Endothelial cell of umbilical vein (primary cell): ENCODE measurements around the gene OCA2. TPM values are rescaled to one million over a fixed set of nuclear protein-coding genes. Genes with fewer than 3 reads are reported as not detected.

Experiments used
- BruUV-seq: library from RNA; stranded (reverse); fragments of 400-500 nt; replicated peaks from 2 replicates; lab custom pipeline; 2021; lab: Mats Ljungman, UMichigan
- CTCF ChIA-PET: fragments of 300-600, 350-600 bp; sonication (Branson Sonifier 250); formaldehyde crosslinking; loops from one replicate; lab custom pipeline; 2021; ENCODE audit warnings: antibody characterized with exemption, inconsistent platforms; lab: Charles Lee
- POLR2A ChIA-PET: fragments of 300-600, 350-600 bp; sonication (Branson Sonifier 250); formaldehyde crosslinking; loops from one replicate; lab custom pipeline; 2021; ENCODE audit warnings: antibody characterized with exemption, inconsistent platforms; lab: Charles Lee
- DNase-seq: peaks from one replicate; pipeline ENCODE4 v3.0.0-alpha.2; 2011; ENCODE audit warnings: low read depth, low spot score
- FAIRE-seq: peaks from 2 replicates; lab custom pipeline; 2011; peaks lifted over from hg19 to GRCh38; lab: Jason Lieb, UNC
- H2AFZ ChIP-seq: 2 replicates; pipeline ENCODE4 v1.6.0; 2012; ENCODE audit warnings: low read depth, low read length, control low read depth, inconsistent platforms
- H3K27ac ChIP-seq: 2 replicates; pipeline ENCODE4 v1.5.1; 2011; ENCODE audit warnings: low read depth, mild to moderate bottlenecking, control low read depth, low read length, moderate library complexity; ENCODE audit not compliant: insufficient read depth
- H3K27me3 ChIP-seq, 2 experiments: 2 replicates each; pipeline versions ENCODE4 v1.6.0 to v1.6.1; 2011; ENCODE audit warnings: low read length in 2 of 2, mixed read lengths in 1 of 2; ENCODE audit not compliant: control insufficient read depth in 2 of 2, insufficient read depth in 2 of 2
- H3K36me3 ChIP-seq, 2 experiments: 2 replicates in 1 of 2; 3 replicates in 1 of 2; pipeline ENCODE4 v1.5.1; 2011; ENCODE audit warnings: low read length in 2 of 2, mild to moderate bottlenecking in 1 of 2, moderate library complexity in 1 of 2; ENCODE audit not compliant: control insufficient read depth in 2 of 2, insufficient read depth in 2 of 2; ENCODE audit errors: extremely low read depth in 1 of 2
- H3K4me1 ChIP-seq: 3 replicates; pipeline ENCODE4 v1.5.1; 2011; ENCODE audit warnings: mild to moderate bottlenecking, low read length; ENCODE audit not compliant: control insufficient read depth, insufficient read depth; ENCODE audit errors: extremely low read depth
- H3K4me2 ChIP-seq: 2 replicates; pipeline ENCODE4 v1.6.1; 2011; ENCODE audit warnings: low read length, control low read depth, mixed read lengths; ENCODE audit not compliant: insufficient read depth
- H3K4me3 ChIP-seq, 3 experiments: fragments of 200-600 bp in 1 of 3; sonication (generic), shearing (Covaris generic) in 1 of 3; replicated peaks in 1 of 3; 2 replicates each; pipeline ENCODE4 v1.5.1; 2011 to 2016; ENCODE audit warnings: control low read depth in 3 of 3, low read length in 3 of 3, mild to moderate bottlenecking in 2 of 3, inconsistent platforms in 1 of 3, low read depth in 1 of 3, moderate library complexity in 1 of 3; ENCODE audit not compliant: insufficient read depth in 1 of 3
- H3K79me2 ChIP-seq: 2 replicates; pipeline ENCODE4 v1.6.0; 2012; ENCODE audit warnings: low read length, inconsistent platforms; ENCODE audit not compliant: control insufficient read depth, insufficient read depth
- H3K9ac ChIP-seq: replicated peaks from 2 replicates; pipeline ENCODE3; 2011; ENCODE audit warnings: low read length, control low read depth; ENCODE audit not compliant: insufficient read depth; ENCODE audit errors: extremely low read depth
- H3K9me1 ChIP-seq: replicated peaks from 3 replicates; pipeline ENCODE4 v1.6.0; 2011; ENCODE audit warnings: mild to moderate bottlenecking, low read length; ENCODE audit not compliant: control insufficient read depth, insufficient read depth; ENCODE audit errors: extremely low read depth
- H3K9me3 ChIP-seq: replicated peaks from 2 replicates; pipeline ENCODE4 v1.5.1; 2012; ENCODE audit warnings: low read length, inconsistent platforms; ENCODE audit not compliant: control insufficient read depth, insufficient read depth
- H4K20me1 ChIP-seq: replicated peaks from 2 replicates; pipeline ENCODE3; 2011; ENCODE audit warnings: mild to moderate bottlenecking, low read length; ENCODE audit not compliant: control insufficient read depth, insufficient read depth; ENCODE audit errors: extremely low read depth
- EZH2 ChIP-seq: IDR thresholded peaks from 2 replicates; pipeline ENCODE4 v1.6.1; 2012; ENCODE audit warnings: borderline replicate concordance, low read depth, mild to moderate bottlenecking, moderate library complexity, low read length, inconsistent platforms; ENCODE audit not compliant: severe bottlenecking
- GATA2 ChIP-seq: IDR thresholded peaks from 2 replicates; pipeline ENCODE4 v1.7.0; 2011; ENCODE audit warnings: low read depth, mild to moderate bottlenecking, moderate library complexity, mixed read lengths, low read length; ENCODE audit not compliant: insufficient read length, insufficient read depth
- JUN ChIP-seq: IDR thresholded peaks from 2 replicates; pipeline ENCODE4 v1.6.1; 2011; ENCODE audit warnings: borderline replicate concordance, low read depth; ENCODE audit not compliant: insufficient read length, insufficient read depth
- MYC ChIP-seq: IDR thresholded peaks from one replicate; pipeline ENCODE4 v1.6.1; 2011; ENCODE audit warnings: mild to moderate bottlenecking, low read depth, low read length
- POLR2A ChIP-seq: IDR thresholded peaks from 2 replicates; pipeline ENCODE4 v1.6.1; 2012; ENCODE audit warnings: low read depth, mild to moderate bottlenecking, control low read depth, low read length
- POLR2AphosphoS5 ChIP-seq: IDR thresholded peaks from 2 replicates; pipeline ENCODE4 v1.6.1; 2012; ENCODE audit warnings: low read depth, mild to moderate bottlenecking, control low read depth, low read length, moderate library complexity; ENCODE audit not compliant: insufficient read depth
- dilution Hi-C: fragments of 300-500 bp; cut with MboI; formaldehyde crosslinking; loops from one replicate; pipeline ENCODE4 v1.15.0; 2019; ENCODE audit warnings: low sequenced_read_pairs; ENCODE audit not compliant: extremely low pct_ligation_motif_present
- intact Hi-C: fragments of 100-400 bp; cut with micrococcal nuclease; formaldehyde crosslinking; loops from one replicate; pipeline ENCODE4 v1.10.0; 2022
- polyA plus RNA-seq, 4 experiments: library from polyadenylated mRNA; depleted of rRNA in 3 of 4; stranded (reverse) in 3 of 4; unstranded in 1 of 4; fragments of >200 nt; gene quantifications; 2 replicates each; pipeline versions ENCODE4 v1.2.1 to v1.2.3, GENCODE V29; 2011 to 2012; ENCODE audit warnings: missing spikeins in 1 of 4
- total RNA-seq: library from RNA; stranded (reverse); gene quantifications from 2 replicates; pipeline ENCODE4 v1.2.3, GENCODE V29; 2021
- TF ChIP-seq, protein P1 (sequence below), 2 donors: IDR thresholded peaks; 1 replicate in 1 of 2; 2 replicates in 1 of 2; pipeline ENCODE4 v1.5.1; 2011; ENCODE audit warnings: low read length in 2 of 2, mild to moderate bottlenecking in 2 of 2, moderate library complexity in 2 of 2, control low read depth in 1 of 2, inconsistent platforms in 1 of 2, low read depth in 1 of 2; ENCODE audit not compliant: insufficient read depth in 1 of 2; ENCODE audit errors: extremely low read depth in 1 of 2
- TF ChIP-seq, protein P2 (sequence below): IDR thresholded peaks from 2 replicates; pipeline ENCODE4 v1.6.1; 2011; ENCODE audit not compliant: insufficient read depth, insufficient read length

OCA2 gene
- total and polyA plus RNA-seq, 2 donors (not counting 3 experiments of a cell fraction or from before 2014, with no cell fraction given): not detected

DNA sequence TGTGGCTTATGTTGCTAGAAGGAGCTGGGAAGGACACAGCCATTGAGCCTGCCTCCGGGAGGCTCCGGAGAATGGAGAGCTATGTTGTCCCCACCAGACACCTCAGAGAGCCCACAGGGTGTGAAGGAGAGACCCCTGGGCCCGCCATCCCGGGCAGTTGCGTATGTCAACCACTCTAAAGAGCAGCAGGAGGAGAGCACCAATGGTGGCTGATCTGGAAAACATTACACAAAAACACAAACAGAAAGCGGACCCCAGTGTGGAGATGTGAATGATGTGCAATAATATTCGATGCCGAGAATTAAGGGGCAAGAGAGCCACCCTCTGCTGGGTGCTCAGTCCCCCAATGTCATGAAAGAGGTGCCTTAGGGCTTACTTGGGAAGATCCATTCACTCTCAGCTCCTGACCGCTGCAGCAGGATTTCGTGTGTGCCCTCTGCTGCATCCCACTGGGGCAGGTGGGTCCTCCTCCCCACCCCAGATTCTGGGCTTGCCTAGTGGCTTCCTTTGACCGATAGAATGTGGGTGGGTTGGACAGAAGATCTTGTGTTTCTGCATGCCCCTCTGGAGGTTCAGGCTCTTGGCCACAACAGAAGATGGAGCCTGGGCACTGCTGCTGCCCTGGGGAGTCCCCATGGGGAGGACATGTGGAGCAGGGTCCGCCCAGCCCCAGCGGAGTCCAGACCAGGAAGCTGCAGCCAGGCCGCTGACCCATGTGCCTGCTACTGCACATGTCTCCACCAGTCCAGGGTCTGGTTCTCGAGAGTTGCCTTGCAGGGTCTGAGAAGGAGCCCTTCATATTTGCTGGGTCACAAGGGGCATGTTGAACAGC is 245.3 kb downstream of the OCA2 start:
- Histone ChIP-seq H2AFZ (no peak overlapping the region), H3K4me3 (no peak overlapping the region), H3K36me3 (no peaks in the 10 kb centered on the region), H3K27ac (no peak overlapping the region), H3K27me3 (no peaks in the 10 kb centered on the region), H3K4me1 (no peaks in the 10 kb centered on the region), H3K9me3 (peaks cover 8% of the 10 kb centered on the region), H3K4me2 (no peak overlapping the region), H3K9me1 (no peaks in the 10 kb centered on the region), H4K20me1 (no peaks in the 10 kb centered on the region), H3K79me2 (no peaks in the 10 kb centered on the region), H3K9ac (no peak overlapping the region)
- TF ChIP-seq MYC (no peak), JUN (no peak)
- CTCF ChIA-PET: no interaction called here
- POLR2A ChIA-PET: no interaction called here
- BruUV-seq: no TSS peak
- intact Hi-C loops (no loop called here), dilution Hi-C loops (no loop called here)
- no peak for FAIRE-seq
- no peak for DNase-seq

- H3K4me2 ChIP-seq: no peak overlapping the region
- intact Hi-C loops (no loop called here), dilution Hi-C loops (no loop called here)
- H3K27ac ChIP-seq: no peak overlapping the region
- H3K27me3 ChIP-seq: no peaks in the 10 kb centered on the region
- H4K20me1 ChIP-seq: no peaks in the 10 kb centered on the region
- H3K4me1 ChIP-seq: no peaks in the 10 kb centered on the region
- no peaks in the 10 kb centered on the region for H3K9me1 ChIP-seq
- H3K79me2 ChIP-seq: no peaks in the 10 kb centered on the region
- H3K9me3 ChIP-seq: peaks cover 10% of the 10 kb centered on the region
- ChIA-PET CTCF (no interaction called here), POLR2A (no interaction called here)
- TF ChIP-seq, protein P1, sequence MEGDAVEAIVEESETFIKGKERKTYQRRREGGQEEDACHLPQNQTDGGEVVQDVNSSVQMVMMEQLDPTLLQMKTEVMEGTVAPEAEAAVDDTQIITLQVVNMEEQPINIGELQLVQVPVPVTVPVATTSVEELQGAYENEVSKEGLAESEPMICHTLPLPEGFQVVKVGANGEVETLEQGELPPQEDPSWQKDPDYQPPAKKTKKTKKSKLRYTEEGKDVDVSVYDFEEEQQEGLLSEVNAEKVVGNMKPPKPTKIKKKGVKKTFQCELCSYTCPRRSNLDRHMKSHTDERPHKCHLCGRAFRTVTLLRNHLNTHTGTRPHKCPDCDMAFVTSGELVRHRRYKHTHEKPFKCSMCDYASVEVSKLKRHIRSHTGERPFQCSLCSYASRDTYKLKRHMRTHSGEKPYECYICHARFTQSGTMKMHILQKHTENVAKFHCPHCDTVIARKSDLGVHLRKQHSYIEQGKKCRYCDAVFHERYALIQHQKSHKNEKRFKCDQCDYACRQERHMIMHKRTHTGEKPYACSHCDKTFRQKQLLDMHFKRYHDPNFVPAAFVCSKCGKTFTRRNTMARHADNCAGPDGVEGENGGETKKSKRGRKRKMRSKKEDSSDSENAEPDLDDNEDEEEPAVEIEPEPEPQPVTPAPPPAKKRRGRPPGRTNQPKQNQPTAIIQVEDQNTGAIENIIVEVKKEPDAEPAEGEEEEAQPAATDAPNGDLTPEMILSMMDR (IDR thresholded peaks at IDR 0.05; ENCODE audit: extremely low read depth in 1 of 2, insufficient read depth in 1 of 2, low read depth in 1 of 2, low read length in 2 of 2): no peak
- TF ChIP-seq, protein P2, sequence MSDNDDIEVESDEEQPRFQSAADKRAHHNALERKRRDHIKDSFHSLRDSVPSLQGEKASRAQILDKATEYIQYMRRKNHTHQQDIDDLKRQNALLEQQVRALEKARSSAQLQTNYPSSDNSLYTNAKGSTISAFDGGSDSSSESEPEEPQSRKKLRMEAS: no peak
- TF ChIP-seq EZH2: no peak
- TF ChIP-seq POLR2A: no peak
- TF ChIP-seq JUN: no peak
- TF ChIP-seq MYC: no peak
- TF ChIP-seq POLR2AphosphoS5: no peak
- no peak for TF ChIP-seq GATA2
- DNase-seq (no peak), FAIRE-seq (no peak)
- no peak overlapping the region for H3K4me3 ChIP-seq
- no peaks in the 10 kb centered on the region for H3K36me3 ChIP-seq
- H3K9ac ChIP-seq: no peak overlapping the region
- BruUV-seq: no TSS peak
- H2AFZ ChIP-seq: no peak overlapping the region
Measured at GRCh38 chr15:27851858-27852210, 247.3 kb downstream of the OCA2 start.
